Measurements from ENCODE around the gene HSDL1.

Gene HSDL1

DNA sequence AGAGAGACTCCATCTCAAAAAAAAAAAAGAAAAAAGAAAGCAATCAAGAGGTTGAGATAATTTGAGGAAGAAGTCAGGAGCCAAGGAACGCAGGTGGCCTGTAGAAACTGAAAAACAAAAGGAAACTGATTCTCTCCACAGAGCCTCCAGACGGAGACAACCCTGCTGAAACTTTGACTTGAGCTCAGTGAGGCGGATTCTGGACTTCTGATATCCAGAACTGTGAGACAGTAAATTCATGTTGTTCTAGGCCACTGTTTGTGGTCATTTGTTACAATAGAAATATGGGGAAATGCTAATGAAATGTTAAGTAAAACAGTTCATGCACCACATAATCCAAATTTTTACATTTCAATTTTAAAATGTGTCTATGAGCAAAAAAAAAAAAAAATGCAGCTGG is 33.5 kb downstream of the HSDL1 start:
- in situ Hi-C loops (cut with MboI; ENCODE audit: low sequenced_read_pairs), result no loop called here

DNA sequence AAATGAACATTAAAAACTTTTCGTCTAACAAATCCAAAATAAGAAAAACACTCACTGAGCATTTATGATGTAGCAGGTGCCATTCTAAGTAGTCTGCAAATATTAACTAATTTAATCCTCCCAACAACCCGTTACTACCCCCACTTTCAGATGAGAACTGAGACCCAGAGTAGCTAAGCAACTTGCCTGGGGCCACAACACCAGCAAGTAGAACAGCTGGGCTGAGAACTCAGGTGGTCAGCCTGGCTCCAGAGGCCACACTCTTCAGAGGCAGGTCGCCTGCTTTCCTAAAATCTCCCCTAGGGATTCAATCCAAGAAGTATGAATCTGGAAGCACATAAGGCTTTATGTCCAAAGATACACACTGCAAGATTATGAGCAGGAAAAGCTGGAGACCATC is 34.5 kb downstream of the HSDL1 start:
- in situ Hi-C loops (cut with MboI; ENCODE audit: low sequenced_read_pairs), result no loop called here

DNA sequence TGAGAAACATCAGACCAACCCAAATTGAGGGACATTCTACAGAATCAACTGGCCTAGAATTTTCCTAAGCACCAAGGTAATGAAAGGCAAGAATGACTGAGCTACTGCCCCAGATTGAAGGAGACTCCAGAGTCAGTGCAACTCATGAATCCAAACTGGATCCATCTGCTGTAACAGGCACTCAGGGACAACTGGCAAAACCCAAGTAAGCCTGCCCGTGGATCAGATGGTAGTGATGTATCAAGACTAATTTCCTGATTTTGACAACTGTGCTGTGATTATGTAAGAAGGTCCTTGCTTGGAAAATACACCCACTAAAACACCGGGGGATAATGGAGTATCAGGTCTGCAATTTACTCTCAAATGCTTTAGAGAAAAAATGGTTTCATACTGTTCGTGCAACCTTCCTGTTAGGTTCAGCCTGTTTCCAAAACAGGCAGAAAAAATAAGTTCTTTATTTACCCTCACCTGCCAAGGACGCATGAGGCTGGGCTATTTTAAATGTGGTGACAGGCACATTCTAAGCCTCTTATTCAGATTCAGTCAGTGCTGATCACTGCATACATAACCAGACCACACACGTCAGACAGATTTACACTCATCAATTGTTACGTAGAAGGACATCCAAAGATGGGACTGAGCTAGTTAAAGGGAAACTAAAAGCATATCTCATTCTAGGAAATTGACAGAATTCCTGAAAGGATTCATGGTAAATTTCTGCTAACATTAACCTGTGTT is 35.2 kb downstream of the HSDL1 start:
- in situ Hi-C loops (cut with MboI; ENCODE audit: low sequenced_read_pairs), result no loop called here

DNA sequence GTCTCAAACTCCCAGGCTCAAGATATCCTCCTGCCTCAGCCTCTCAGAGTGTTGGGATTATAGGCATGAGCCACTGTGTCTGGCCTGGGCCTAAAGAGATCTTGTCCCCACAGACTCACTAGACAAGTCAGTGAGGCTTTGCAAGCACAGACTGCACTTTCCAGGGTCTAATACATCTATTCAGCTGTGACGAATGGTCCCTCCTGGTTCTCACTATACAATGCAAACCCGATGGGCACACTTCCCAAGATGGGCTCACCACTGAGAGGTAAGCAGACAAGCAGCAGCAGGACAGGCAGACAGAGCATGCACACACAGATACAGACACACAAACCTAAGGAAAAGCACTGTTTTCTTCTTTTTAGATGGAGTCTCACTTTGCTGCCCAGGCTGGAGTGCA is 37.1 kb downstream of the HSDL1 start:
- in situ Hi-C loops (cut with MboI; ENCODE audit: low sequenced_read_pairs), result no loop called here

DNA sequence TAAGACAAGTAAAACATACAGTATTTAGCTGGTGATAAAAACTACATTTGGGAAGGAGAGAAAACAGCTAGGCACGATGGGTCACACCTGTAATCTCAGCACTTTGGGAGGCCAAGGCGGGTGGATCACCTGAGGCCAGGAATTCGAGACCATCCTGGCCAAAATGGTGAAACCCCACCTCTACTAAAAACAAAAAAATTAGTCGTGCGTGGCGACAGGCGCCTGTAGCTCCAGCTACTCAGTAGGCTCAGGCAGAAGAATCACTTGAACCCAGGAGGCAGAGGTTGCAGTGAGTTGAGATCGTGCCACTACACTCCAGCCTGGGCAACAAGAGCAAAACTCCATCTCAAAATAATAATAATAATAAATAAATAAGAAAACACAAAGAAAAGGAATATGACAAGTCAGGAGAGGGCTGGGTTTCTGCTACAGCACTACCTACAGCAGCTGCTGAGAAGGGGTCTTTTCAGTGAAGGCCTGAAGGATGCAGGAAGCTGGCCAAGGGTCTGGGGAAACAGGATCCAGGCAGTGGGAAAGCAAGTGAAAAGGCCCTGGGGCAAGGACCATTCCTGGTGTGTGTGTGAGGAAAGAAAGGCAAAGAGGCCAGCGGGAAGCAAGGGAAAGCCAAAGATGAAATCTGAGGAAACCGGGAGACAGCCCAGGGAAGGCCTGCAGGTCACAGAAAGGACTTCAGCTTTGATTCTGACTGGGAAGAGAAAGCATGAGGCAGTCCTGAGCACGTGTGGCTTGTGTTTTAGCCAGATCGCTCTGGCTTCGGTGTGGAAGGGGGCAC is 38.8 kb downstream of the HSDL1 start:
- in situ Hi-C loops (cut with MboI; ENCODE audit: low sequenced_read_pairs), result no loop called here

DNA sequence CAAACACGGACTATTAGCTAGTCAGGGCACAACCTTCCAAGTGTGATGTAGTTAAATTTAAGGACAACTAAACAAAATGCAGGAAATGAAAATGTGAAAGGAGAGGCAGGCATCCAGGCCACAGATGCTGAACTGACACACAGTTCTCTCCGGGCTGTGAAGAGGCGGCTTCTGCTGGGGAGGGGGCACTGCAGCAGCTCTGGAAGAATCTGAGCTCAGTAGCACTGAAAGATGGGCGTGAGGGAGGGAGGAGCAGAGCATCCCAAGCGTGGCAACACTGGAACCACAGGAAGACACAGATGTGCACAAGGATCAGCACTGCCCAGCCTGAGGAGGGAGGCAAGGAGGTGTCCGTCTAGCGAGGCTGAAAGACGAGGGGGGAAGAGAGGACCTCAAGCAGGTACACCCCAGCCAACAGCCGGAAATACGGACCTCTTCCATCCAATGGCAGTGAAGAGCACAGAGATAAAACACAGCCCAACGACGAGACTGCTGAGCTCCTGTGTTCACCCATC is 39.6 kb downstream of the HSDL1 start:
- in situ Hi-C loops (cut with MboI; ENCODE audit: low sequenced_read_pairs), result no loop called here

DNA sequence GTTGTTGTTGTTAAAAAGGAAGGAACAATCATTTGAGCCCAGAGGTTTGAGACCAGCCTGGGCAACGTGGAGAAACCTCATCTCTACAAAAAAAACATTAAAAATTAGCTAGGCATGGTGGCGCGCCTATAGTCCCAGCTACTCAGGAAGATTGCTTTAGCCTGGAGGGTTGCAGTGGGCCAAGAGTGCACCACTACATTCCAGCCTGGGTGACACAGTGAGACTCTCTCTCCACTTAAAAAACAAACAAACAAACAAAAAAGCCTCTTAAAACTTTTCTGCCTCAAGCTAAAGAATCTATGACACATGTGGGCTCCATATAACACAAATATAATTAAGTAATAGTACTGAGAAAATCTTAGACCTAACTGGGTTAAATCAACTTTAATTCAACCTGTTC is 40.7 kb downstream of the HSDL1 start:
- in situ Hi-C loops (cut with MboI; ENCODE audit: low sequenced_read_pairs), result no loop called here

DNA sequence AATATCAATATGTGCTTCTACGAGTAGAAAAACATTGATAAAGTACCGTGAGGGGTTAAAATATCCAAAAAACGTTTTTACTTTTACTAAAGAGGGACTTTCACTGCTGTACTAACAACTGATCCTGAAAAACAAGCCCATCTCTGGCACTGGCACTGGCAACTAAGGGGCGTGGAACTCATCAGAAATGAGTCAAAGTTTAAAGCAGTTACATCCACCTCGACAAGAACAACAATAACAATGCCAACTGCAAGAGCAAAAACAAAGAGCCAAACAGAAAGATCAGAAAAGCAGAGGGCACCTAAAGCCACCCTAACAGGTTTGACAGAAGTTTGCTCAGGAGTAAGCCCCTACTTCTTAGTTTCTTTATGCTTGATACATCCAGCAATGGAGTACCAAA is 41.3 kb downstream of the HSDL1 start:
- in situ Hi-C loops (cut with MboI; ENCODE audit: low sequenced_read_pairs), result no loop called here

DNA sequence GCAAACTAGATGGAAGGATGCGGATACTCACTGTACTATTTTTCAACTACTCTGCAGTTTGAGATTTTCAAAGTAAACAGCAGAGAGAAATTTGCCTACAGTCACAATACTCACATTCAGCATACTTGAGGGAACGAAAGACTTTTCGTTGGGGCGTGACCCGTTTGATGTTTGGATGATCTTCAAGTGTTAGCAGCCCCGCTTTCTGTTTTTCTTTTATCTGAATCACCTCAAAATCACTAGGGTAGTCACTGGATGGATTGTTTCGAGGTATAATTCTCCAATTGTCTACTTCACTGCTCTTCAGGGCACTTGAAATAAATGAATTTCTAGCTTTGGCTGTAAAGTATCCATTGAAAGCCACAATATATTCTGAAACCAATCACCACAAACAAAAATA is 46.0 kb downstream of the HSDL1 start:
- in situ Hi-C loops (cut with MboI; ENCODE audit: low sequenced_read_pairs), result no loop called here

DNA sequence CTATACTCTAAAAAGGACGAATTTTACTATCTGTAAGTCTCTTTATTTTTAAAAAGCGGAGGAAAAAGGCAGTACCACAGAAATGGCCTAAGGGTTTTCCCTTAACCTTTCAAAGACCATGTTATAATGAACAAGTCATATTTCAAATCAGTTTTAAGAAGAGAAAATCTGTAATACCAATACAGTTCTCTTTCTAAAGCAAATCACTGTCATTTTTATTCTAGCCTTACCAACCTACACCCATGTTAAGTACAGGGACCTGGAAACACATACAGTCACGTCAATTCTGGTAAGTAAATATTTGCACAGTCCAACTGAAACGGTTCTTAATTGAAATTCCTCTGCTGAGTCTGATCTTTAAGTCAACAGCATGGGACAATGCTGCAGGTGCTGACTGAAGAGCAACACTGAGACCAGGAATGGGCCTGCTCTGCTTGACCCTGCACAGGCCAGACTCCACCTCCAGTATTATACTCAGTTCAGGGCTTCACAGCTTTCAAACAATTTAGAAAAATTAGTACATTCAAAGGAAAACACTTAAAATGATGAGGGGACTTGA is 48.5 kb downstream of the HSDL1 start:
- in situ Hi-C loops (cut with MboI; ENCODE audit: low sequenced_read_pairs), result no loop called here

DNA sequence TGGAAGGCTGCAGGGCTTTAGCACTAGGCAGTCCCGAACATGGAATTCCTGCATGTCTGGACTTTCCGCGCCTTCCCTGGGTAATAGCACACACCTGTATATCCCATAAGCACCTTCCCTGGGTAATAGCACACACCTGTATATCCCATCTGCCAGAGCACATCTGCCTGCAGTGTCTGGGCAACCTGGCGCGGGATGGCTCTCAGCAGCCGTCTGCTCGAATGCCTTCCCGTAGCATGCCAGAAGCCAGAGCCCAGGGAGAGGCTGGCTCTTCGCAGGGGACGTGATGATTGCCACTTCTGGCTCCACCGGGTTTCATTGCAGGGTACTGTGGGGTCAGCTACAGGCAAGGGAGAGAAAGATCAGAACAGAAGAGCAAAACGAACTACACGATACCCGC is 49.5 kb downstream of the HSDL1 start:
- in situ Hi-C loops (cut with MboI; ENCODE audit: low sequenced_read_pairs), result no loop called here

DNA sequence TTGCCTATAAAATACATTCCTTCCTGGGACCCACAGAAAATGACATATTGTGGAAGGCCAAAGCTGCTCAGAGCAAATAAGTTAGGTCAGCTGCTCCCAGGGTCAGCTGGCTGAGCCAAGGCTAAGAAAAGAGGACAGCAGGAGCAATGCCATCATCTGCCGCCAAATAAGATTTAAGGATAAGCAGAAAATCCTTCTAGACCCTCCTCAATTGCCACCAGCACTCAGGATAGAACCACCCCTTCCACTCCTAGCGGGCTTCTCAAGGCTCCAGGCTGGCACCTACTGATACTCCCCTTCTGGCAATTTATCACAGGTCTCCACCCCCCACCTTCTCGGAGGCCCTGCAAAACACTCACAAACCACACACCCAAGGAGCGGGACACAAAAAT is 51.1 kb downstream of the HSDL1 start:
- in situ Hi-C loops (cut with MboI; ENCODE audit: low sequenced_read_pairs), result no loop called here

DNA sequence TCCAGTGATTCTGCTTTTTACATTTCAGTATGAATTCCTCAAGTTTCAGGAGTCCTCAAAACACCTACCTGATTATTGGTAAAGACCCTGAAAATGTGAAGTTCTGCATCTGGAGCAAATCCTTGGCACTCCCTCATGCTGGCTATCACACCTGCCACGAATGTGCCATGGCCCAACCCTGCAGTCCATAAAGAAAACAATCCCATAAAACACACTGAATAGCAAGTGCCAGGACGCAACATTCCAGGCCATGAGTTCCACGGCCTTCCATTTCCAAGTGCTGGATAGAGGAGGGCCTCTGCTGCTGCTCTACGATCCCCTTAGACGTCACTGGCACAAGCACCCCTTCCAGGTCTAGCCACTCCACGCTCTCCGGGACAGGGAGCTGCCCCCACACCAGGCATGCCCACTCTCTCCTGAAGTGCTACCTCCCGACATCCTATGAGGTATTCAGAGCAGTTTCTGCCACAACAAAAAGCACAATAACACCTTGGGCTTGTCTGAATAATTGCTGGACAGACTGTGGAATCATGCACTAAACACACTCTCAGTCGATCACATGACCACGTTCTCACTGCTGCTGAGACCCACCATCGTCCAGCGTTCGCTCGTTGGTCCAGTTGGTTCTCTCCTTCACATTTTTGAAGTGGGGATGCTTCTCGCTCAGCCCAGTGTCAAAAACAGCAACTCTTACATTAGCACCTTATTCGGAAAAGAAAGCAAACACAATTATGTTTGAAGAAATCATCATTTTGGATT is 51.7 kb downstream of the HSDL1 start:
- in situ Hi-C loops (cut with MboI; ENCODE audit: low sequenced_read_pairs), result no loop called here

DNA sequence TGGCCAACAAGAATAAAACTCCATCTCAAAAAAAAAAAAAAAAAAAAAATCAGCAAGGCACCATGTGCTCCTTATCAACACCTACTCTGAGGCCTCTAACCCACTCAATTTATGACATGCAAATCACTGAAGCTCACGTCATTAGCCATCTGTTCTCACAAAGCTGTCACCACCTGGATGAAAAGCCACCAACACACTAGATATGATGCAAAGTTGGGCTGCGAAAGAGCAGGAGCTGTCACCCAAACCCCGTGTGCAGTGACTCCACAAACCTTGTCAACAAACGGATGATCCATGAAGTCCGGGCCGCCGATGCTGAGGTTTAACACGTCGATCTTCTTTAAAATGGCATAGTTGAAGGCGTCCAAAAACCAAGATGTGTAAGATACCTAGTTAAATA is 53.5 kb downstream of the HSDL1 start:
- in situ Hi-C loops (cut with MboI; ENCODE audit: low sequenced_read_pairs), result no loop called here

DNA sequence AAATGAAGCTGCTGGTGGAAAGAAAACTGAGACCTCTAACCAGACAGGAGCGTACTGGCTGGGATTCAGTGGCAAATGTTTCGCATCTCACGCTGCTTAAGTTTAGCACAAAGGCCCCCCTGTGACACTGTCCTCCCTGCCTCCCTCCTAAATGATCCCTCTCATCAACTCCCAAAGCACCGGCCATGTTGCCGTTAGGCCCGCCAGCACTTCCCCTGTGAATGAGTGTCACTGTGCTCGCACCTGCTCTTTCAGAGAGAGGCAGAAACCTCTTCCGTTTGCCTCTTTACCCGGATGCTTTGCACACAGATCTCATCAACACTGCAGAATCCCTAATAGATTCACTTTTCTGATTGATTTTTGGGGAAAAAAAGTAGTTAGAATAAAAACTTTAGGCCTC is 54.8 kb downstream of the HSDL1 start:
- in situ Hi-C loops (cut with MboI; ENCODE audit: low sequenced_read_pairs), result no loop called here

DNA sequence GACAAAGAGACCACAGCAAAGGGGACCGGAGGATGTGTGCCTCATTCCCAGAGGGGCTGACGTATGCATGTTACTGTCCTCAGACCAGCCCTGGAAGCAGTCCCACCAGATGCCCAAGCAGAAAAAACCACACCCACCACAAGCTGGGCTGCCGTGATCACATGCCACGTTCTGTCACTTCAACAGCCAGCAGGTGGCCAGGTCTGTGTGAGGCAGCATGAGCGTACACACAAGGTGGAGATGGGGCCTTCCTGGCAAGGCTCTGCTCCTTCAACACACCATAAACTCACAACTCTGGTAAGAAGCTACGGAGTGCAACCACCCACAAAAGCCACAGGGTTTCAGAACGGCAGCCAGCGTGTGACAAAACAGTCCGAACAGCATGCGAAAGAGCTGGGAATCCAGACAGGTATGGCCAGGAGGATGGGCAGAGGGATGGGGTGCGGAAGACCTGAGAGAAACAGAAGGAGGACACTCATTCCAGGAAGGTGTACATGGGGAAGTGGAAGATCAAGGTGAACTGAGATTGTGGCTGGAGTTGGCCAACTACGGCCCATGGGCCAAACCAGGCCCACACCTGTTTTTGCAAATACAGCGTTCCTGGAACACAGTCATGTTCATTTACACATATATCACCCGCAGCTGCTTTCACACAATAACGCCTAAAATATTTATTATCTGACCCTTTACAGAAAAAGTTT is 56.1 kb downstream of the HSDL1 start:
- in situ Hi-C loops (cut with MboI; ENCODE audit: low sequenced_read_pairs), result no loop called here

DNA sequence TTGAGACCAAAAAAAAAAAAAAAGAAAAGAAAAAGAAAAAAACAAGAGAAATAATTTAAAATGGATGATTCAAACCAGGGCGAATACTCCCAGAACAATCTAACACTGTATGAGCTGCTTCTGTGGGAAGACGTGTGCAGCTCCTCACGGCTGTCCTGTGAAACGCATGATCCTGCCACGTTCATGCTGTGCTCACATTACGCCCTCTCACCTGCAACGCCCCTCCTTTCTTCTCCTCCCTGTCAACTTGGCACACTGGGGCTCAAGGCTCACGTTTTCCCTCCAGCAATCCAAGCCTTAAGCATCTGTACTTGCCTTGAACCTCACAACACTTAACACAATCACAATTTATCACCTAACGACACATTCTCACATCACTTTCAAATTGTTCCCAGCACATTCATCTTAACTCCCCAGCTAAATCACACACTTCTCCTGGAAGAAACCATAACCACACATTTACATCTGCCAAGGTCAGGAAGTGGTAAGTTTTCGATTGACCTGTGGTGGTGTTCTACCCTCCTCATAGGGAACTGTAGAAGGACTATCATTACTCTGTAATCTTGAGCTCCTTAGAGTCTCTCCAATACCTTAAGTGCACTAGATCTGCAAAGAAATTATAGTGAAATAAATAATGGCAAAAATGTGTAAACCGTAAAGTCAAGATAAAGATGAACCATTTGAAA is 57.4 kb downstream of the HSDL1 start:
- in situ Hi-C loops (cut with MboI; ENCODE audit: low sequenced_read_pairs), result no loop called here

DNA sequence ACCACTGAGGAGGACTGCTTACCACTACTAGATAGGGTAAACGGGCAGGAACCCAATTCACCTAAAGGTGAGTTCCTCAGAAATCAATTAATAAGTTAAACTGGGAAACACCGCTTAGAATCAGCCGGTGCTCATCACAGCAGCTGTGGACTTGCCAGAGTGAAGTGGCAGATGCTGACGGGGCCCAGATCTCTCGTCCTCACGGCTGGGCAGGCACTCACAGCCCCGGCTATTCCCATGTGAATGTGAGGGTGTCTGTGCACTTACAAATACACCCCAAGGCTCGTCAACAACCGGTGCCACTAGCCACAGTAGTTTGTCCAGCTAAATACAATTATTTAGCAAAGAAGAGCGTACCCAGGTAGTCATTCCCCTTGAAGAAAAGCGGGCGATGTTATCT is 58.0 kb downstream of the HSDL1 start:
- in situ Hi-C loops (cut with MboI; ENCODE audit: low sequenced_read_pairs), result no loop called here

DNA sequence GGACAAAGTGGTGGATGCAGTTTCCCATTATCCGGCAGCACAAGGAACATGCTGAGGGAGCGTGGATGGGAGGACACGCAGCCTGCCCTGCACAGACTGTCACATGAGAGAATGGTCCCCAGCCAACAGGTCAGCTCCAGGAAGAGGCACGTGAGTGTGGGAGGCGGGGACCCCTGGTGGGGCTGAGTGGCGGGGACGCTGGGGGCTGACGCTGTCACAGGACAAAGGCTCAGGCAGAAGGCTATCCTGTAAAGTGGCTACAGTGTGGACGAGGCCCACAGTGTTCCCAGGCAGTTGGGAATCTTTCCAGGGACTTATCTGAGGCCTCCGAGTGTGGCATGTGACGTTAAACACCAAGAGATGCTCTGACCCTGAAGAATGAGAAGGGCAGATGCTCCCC is 58.6 kb downstream of the HSDL1 start:
- in situ Hi-C loops (cut with MboI; ENCODE audit: low sequenced_read_pairs), result no loop called here

DNA sequence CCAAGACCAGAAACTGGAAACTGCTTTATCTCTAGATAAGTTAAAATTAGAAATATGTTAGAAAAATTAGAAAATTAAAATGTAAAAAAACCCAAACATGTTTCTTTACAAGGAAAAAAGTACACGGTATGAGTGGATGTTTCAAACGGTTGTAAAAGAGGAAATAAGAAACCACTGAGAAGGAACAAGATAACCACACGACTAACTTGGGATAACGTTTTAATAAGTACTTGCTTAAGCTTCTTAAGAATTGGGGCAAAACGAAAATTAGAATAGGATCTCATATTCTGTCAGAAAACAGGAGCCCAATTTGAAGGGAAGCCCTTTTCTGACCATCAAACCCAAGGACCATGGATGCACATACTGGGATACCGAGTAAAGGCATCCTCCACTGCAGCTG is 59.2 kb downstream of the HSDL1 start:
- in situ Hi-C loops (cut with MboI; ENCODE audit: low sequenced_read_pairs), result no loop called here

Measured in HL-60/S4 treated with retinoic acid at 250 ng/mL for 4 days and 3 days (cell line).